ENCODE data around the gene MX1.
A peak's percentile ranks its signal among the peaks of the same experiment; 100 is the strongest.

The MX1 gene

DNA sequence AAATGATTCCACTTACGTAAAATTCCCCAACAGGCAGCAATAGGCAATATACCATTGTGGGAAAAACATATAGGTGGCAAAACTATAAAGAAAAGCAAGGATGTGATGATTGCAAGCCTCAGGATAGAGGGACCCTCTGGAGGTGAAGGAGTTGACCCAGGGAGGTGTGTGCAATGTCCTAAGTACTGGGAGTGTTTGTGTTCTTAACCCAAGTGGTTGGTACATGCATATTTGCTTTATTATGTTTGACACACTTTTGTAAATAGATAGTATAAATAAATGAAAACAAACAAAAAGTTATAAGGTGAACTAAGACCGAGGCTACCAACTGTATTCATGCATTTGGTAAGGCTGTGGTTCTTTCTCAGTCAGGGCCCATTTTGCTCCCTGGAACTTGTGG lies 7.5 kb downstream of the MX1 start:
- DNase-seq: no peak

- no peak for DNase-seq
Observed at GRCh38 chr21:41435706-41436105, 9.7 kb downstream of the MX1 start.

DNA sequence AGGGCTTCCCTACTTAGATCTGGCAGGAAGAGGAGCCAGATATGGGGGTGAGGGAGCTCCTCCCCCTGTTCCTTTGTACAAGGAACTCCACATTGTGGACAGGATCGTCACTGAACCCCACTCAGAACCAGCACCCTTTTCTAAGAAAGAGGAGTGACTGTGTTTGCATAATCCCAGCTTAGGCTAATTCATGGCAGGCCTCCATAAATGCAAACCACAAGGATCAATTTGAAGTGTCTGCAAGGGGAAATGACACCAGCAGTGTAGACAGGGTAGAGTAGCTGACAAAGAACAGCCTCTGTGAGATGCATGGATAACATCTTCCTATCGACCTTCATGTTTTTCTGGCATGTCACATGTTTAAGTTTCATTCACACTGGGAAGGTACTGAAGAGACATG lies 11.7 kb downstream of the MX1 start:
- no peak for DNase-seq

DNA sequence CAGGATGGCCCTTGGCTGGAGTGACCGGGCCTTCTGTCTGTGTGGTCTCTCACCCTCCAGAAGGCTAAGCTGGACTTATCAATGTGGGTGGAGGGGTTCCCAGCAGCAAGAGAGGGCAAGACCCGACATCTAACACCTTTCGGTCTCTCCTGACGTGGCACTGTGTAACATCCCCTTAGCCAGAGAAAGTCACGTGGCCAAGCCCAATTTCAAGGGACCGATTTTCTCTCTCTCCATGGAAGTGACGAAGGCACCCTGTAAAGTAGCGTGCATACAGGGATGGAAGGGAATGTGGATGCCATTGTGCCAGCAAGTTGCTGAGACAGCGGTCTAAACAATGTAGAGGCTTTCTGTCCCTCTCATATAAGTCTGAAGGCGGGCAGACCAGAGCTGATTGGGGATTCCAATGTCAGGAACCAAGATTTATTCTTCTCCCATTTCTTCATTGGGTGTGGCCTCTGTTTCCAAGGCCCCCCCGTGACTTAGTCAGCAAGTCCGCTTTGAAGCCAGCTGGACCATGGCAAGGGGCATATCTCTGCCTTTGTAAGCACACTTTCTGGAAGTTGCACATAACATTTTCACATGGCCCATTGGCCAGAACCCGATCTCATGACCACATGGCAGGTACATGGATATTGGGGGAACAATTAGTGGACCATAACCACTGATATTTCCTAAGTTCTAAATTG lies 12.5 kb downstream of the MX1 start:
- DNase-seq: no peak

- DNase-seq: no peak
Observed at GRCh38 chr21:41439248-41439647, 13.2 kb downstream of the MX1 start.

GRCh38 chr21:41441546-41441945 lies 15.5 kb downstream of the MX1 start:
- no peak for DNase-seq

GRCh38 chr21:41442481-41443186 lies 16.6 kb downstream of the MX1 start:
- DNase-seq: no peak

DNA sequence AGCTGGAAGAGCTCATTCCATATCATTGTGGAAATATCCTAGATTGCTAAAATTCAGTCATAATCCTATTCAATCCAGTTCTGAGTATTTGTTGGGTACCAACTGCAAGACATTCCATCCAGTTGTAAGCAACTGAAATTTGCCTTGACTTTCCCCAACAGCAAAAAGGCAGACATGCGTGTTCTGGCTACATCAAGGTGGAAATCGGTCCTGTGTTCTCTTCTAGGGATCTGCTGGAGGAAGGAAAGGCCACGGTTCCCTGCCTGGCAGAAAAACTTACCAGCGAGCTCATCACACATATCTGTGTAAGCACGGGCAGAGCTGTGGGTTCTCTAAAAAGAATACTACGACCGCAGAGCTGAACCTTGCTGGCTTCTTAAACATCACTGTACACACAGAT lies 17.5 kb downstream of the MX1 start:
- no peak for DNase-seq

GRCh38 chr21:41444703-41445464 lies 18.8 kb downstream of the MX1 start:
- no peak for DNase-seq

- DNase-seq: no peak
Observed at GRCh38 chr21:41445465-41445862, 19.4 kb downstream of the MX1 start.

DNA sequence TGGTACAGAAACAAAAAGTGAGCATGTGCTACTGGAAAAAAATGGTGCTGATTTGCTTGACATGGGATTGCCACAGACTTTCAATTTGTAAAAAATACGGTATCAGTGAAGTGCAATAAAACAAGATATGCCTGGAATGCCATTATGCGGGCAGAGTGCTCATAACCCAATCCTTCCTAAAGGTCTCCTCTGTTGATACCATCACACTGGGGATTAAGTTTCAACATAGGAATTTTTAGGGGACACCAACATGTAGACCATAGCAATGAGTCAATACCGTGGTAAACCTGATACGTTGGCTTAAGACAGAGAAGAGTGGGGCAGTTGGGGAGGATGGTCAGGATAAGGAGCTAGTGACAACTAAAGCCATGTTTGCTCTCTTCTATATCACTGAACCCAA lies 20.5 kb downstream of the MX1 start:
- DNase-seq: no peak

DNA sequence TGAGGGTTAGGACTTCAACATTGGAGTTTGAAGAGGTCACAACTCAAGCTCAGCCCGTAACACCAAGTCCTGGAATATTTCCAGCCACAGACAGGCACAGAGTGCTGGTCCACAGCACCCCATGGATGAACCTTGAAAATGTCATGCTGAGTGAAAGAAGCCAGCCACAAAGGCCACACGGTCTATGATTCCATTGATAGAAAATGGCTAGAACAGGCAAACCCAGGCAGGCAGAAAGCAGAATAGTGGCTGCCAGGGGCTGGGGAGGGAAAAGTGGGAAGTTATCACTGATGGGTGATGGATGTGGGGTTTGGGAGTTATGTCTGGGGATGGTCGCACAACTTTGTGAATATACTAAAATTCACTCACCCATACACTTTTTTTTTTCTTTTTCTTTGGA lies 21.3 kb downstream of the MX1 start:
- DNase-seq: no peak

- DNase-seq: no peak
Observed at GRCh38 chr21:41449613-41450012, 23.6 kb downstream of the MX1 start.

GRCh38 chr21:41451753-41452676 lies 26.0 kb downstream of the MX1 start:
- DNase-seq: no peak

DNA sequence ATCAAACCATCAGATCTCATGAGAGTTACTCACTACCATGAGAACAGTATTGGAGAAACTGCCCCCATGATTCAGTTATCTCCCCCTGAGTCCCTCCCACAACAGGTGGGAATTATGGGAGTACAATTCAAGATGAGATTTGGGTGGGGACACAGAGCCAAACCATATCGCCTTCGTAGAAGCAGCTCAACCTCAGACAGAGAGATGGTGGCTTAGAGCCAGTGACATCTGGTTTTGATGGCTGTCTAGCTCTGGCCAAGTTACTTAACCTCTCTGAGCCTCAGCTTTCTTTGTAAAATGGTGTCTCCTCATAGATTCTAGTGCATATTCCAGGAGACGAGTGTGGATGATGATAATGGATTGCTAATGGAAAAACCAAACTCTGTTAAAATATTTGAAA lies 27.2 kb downstream of the MX1 start:
- DNase-seq: no peak

GRCh38 chr21:41453761-41454160 lies 27.7 kb downstream of the MX1 start:
- no peak for DNase-seq

- DNase-seq: no peak
Observed at GRCh38 chr21:41458121-41458520, 32.1 kb downstream of the MX1 start.

GRCh38 chr21:41458559-41458958 lies 32.5 kb downstream of the MX1 start:
- no peak for DNase-seq

GRCh38 chr21:41459884-41460534 lies 34.0 kb downstream of the MX1 start:
- no peak for DNase-seq

DNA sequence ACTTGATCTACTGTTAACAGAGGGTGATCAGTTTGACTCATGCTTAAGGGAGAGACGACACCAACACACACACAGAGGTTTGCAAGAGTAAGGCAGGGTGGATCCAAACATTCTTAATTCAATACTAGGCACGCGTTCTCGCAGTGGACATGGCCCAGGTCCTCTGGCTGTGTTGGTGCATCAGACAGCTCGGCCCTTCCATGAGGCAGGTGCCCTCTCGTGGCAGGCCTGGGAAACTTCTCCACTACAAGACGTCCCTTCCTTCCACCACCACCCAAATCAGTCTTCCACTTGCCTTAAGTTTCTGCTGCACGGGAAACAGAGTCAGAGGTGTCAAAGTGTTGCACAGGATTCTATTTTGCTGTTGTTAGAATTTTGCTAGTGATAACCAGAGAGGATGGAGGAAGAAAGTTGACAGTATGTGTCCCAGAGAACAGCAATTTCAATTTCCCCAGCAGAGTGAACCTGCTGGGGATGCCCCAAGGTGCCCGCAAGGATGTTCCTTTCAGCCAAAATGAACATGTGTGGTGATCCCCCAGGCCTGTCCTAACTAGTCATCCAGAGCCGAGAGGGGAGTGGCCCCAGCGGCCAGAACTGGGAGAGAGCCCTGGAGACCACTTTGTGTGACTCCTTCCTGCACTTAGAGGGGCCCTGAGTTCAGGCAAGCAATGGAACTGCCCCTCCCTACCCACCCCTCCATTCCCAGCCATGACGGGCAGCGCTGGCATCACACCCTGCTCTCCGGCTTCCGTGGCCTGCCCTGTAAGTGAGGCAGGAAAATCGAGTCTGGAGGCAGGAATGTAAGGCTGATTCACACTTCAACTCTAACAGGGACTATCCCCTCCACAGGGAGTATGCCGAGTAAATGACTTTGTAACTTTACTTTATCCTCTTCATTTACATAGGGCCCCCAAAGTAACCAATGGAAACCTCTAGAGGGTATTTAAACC lies 34.8 kb downstream of the MX1 start:
- peak; percentile 78 for DNase-seq

DNA sequence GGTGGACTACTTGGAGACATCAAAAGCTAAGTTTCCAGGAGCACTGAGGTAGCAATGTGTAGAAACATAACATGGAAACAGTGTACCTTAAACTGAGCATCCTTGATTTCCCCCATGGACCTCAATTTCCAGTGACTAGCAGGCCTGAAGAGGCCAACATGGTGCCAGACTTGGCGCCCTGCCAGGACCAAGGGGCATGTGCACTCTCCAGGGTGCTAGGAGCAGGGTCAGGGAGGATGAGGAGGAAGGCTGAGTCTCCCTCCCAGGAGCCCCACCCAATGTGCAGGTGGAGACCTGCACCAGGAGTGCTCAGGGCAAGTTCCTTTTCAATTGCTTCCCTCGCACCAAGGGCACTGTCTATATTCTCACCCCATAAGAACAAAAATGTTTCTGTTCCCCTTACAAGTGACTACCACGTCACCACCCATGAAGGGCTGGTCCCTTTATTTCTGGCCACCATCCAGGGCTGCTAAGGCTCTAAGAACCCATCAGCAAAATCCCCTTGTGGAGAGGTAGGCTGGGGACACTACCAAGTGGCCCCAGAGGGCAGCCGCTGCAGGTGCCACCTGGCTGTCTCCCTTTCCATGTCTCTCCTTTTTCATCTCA lies 39.2 kb downstream of the MX1 start:
- no peak for DNase-seq
